Mammary epithelial cell (primary cell): Measurements from ENCODE around the gene APMAP.

Experiments
- CTCF ChIP-seq, 2 donors: IDR thresholded peaks in 1 of 2; conservative IDR thresholded peaks in 1 of 2; 2 replicates each; pipeline ENCODE4 v1.5.1; 2011 to 2012; ENCODE audit warnings: inconsistent platforms in 2 of 2, low read length in 2 of 2, mild to moderate bottlenecking in 2 of 2, control low read depth in 1 of 2, low read depth in 1 of 2; ENCODE audit not compliant: insufficient read depth in 1 of 2; ENCODE audit errors: extremely low read depth in 1 of 2
- EZH2 ChIP-seq: IDR thresholded peaks from 2 replicates; pipeline ENCODE4 v1.6.1; 2012; ENCODE audit warnings: low read length, inconsistent platforms, borderline replicate concordance

GRCh38 chr20:25041813-25042530, 49.4 kb upstream of the APMAP start:
- TF ChIP-seq EZH2: no peak
- no peak for TF ChIP-seq CTCF (conservative IDR thresholded peaks at IDR 0.05 in 1 of 2, IDR thresholded peaks at IDR 0.05 in 1 of 2; ENCODE audit: extremely low read depth in 1 of 2, insufficient read depth in 1 of 2, low read depth in 1 of 2, low read length in 2 of 2)
